ENCODE measurements around the gene DBN1. TPM values are rescaled to one million over a fixed set of nuclear protein-coding genes. Genes with fewer than 3 reads are reported as not detected.

Gene DBN1
- total RNA-seq, 4 donors from 2014 or later: 10.1 to 201 (median 17.4) TPM

DNA sequence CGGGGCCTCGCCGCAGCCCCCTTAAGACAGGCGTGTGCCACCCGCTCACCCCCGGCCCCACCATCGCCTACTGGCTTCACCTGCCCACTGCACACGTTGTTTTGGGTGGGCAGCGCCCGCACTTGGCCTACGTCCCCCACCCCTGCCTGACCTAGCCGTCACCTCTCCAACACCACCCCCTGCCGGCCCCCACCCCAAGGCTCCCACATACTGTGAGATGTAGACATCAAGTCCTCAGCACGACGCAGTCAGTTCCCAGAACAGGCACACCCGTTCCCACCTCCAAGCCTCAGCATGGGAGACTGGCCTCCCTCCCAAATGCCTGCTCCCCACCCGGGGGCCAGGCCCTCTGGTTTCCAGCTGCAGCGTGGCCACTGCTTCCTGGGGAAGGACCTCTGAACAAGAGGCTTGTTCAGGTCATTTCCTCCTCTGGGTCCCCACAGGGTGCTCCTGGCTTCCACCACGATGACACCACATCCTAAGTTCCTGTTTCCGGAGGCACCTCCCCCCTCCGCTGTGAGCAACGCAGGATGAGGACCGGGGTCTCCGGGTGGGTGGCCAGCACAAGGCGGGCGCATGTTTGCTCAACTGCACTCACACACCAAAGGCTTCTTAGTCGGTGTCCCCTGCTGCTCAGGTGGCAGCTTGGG lies 11.3 kb downstream of the DBN1 start:
- in situ Hi-C loops (cut with MboI; ENCODE audit: low pct_ligation_motif_present in 1 of 4, low pct_unique_long_range_greater_than_20kb in 1 of 4, low sequenced_read_pairs in 3 of 4): loop anchor here in 1 of 4 donors (25.0 kb wide), 1 partner anchor 150 kb away; the partner anchor contains the start of genes MXD3, PRELID1 and RAB24
- WGBS, 2 donors (ENCODE audit: low coverage in 1 of 2): 81% methylated on average over 27 of the region's 27 CpGs; no CpG with 5 or more reads in 1 of the 2 donors
- no peak overlapping the region for H3K27ac ChIP-seq

DNA sequence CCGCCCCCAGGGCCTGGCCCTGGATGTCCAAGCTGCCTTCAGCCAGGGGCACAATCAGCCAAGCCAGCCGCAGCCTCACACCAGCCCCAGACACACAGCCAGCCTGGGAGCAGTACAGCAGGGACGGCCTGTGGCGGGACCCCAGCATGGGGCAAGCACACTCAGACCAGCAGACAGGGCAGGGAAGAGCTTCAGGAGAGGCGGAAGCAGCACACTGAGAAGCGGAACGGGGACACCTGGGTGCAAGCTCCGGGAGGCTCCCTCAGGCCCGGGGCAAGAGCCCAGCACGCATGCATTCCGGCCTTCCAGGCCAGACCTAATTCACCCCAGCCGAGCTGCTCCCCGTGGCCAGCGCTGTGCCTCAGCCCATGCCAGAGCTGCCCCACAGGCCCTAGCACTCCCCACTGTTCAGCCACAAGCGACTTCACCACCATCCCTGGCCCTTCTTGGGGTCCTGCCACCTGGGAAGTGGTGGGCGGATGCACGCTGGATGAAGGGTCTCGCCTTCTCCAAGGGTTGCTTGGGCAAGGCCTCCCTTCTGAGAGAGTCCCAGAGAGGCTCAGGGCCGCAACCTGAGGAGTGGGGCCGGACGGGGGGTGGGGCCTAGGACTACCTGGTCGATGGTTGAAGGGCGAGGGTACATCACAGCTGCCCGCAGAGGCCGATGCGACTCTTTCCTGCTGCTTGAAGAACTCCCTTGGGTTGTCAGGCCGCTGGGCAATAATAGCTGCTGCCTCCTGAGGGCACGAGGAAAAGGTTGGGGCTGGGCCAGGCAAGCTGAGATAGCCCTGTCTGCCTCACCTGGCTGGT lies 13.4 kb downstream of the DBN1 start:
- in situ Hi-C loops (cut with MboI; ENCODE audit: low pct_ligation_motif_present in 1 of 4, low pct_unique_long_range_greater_than_20kb in 1 of 4, low sequenced_read_pairs in 3 of 4): loop anchor here in 2 of 4 donors (5.0 to 25.0 kb wide), 2 partner anchors 68 to 148 kb away; partner anchors contain the start of genes MXD3 (in 1 of the 2), PRELID1 (in 1 of the 2) and RAB24 (in 1 of the 2)
- no peak for DNase-seq
- TF ChIP-seq POLR2A (IDR thresholded peaks at IDR 0.05): no peak
- TF ChIP-seq, protein P1, sequence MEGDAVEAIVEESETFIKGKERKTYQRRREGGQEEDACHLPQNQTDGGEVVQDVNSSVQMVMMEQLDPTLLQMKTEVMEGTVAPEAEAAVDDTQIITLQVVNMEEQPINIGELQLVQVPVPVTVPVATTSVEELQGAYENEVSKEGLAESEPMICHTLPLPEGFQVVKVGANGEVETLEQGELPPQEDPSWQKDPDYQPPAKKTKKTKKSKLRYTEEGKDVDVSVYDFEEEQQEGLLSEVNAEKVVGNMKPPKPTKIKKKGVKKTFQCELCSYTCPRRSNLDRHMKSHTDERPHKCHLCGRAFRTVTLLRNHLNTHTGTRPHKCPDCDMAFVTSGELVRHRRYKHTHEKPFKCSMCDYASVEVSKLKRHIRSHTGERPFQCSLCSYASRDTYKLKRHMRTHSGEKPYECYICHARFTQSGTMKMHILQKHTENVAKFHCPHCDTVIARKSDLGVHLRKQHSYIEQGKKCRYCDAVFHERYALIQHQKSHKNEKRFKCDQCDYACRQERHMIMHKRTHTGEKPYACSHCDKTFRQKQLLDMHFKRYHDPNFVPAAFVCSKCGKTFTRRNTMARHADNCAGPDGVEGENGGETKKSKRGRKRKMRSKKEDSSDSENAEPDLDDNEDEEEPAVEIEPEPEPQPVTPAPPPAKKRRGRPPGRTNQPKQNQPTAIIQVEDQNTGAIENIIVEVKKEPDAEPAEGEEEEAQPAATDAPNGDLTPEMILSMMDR (IDR thresholded peaks at IDR 0.05): no peak
- no peak for TF ChIP-seq EP300 (IDR thresholded peaks at IDR 0.05; ENCODE audit: low read depth)
- TF ChIP-seq POLR2AphosphoS5 (IDR thresholded peaks at IDR 0.05): no peak
- no peaks in the 10 kb centered on the region for H3K36me3 ChIP-seq
- no peak overlapping the region for H3K27ac ChIP-seq
- no peak overlapping the region for H3K4me3 ChIP-seq
- no peaks in the 10 kb centered on the region for H3K27me3 ChIP-seq
- H3K9me3 ChIP-seq: no peaks in the 10 kb centered on the region
- WGBS, 2 donors (ENCODE audit: low coverage in 1 of 2): 92% methylated on average over 28 of the region's 28 CpGs; no CpG with 5 or more reads in 1 of the 2 donors
- peaks cover 5 to 17% (median 15%) of the 10 kb centered on the region in 4 donors for H3K4me1 ChIP-seq
- intact Hi-C loops (cut with DNase I; ENCODE audit: low total_unique reads): loop anchor here (10.0 kb wide), 1 partner anchor 145 kb away; the partner anchor contains the start of gene MXD3

More for the DNA sequence above, 11.3 kb downstream of the DBN1 start:
- H3K4me1 ChIP-seq: peaks cover 0 to 1% (median 0%) of the 10 kb centered on the region in 4 donors
- TF ChIP-seq, protein P1 (IDR thresholded peaks at IDR 0.05): no peak
- no peak for TF ChIP-seq POLR2AphosphoS5 (IDR thresholded peaks at IDR 0.05)
- no peak for TF ChIP-seq POLR2A (IDR thresholded peaks at IDR 0.05)
- no peak for TF ChIP-seq EP300 (IDR thresholded peaks at IDR 0.05; ENCODE audit: low read depth)
- H3K9me3 ChIP-seq: no peaks in the 10 kb centered on the region
- no peak overlapping the region for H3K4me3 ChIP-seq
- intact Hi-C loops (cut with DNase I; ENCODE audit: low total_unique reads): no loop called here
- DNase-seq: no peak
- H3K36me3 ChIP-seq: no peaks in the 10 kb centered on the region
- no peaks in the 10 kb centered on the region for H3K27me3 ChIP-seq

GRCh38 chr5:177459357-177459756 lies 14.1 kb downstream of the DBN1 start:
- no peak overlapping the region for H3K27ac ChIP-seq
- H3K36me3 ChIP-seq: no peaks in the 10 kb centered on the region
- peaks cover 5 to 20% (median 18%) of the 10 kb centered on the region in 4 donors for H3K4me1 ChIP-seq
- no peaks in the 10 kb centered on the region for H3K27me3 ChIP-seq
- DNase-seq: no peak
- no peak overlapping the region for H3K4me3 ChIP-seq
- H3K9me3 ChIP-seq: no peaks in the 10 kb centered on the region
- WGBS, 2 donors (ENCODE audit: low coverage in 1 of 2): 78 to 93% methylated on average over 5 to 11 of the region's 11 CpGs
- intact Hi-C loops (cut with DNase I; ENCODE audit: low total_unique reads): loop anchor here (10.0 kb wide), 1 partner anchor 145 kb away; the partner anchor contains the start of gene MXD3
- TF ChIP-seq POLR2A (IDR thresholded peaks at IDR 0.05) (no peak), EP300 (IDR thresholded peaks at IDR 0.05; ENCODE audit: low read depth) (no peak), POLR2AphosphoS5 (IDR thresholded peaks at IDR 0.05) (no peak)
- TF ChIP-seq, protein P1 (IDR thresholded peaks at IDR 0.05): no peak
- in situ Hi-C loops (cut with MboI; ENCODE audit: low pct_ligation_motif_present in 1 of 4, low pct_unique_long_range_greater_than_20kb in 1 of 4, low sequenced_read_pairs in 3 of 4): loop anchor here in 2 of 4 donors (5.0 to 25.0 kb wide), 2 partner anchors 67 to 147 kb away; partner anchors contain the start of genes MXD3 (in 1 of the 2), PRELID1 (in 1 of the 2) and RAB24 (in 1 of the 2)

Measured in transverse colon (tissue), 4 donors.